H9 (cell line): Measurements from ENCODE around the gene ARPC5L. TPM values are rescaled to one million over a fixed set of nuclear protein-coding genes. Genes with fewer than 3 reads are reported as not detected.

ENCODE experiments used
- DNase-seq: peaks from one replicate; pipeline ENCODE4 v3.0.0-alpha.2; 2017
- H2AFZ ChIP-seq: one replicate; pipeline ENCODE4 v1.6.1; 2013; ENCODE audit warnings: mild to moderate bottlenecking, low read length, control low read depth, moderate library complexity
- H2AK5ac ChIP-seq: 2 replicates; pipeline ENCODE4 v1.6.1; 2013; ENCODE audit warnings: low read length, control low read depth, mixed read lengths; ENCODE audit not compliant: insufficient read length
- H2BK120ac ChIP-seq: one replicate; pipeline ENCODE4 v1.6.1; 2013; ENCODE audit warnings: low read depth, mild to moderate bottlenecking, low read length, control low read depth, inconsistent platforms; ENCODE audit not compliant: poor library complexity, severe bottlenecking
- H2BK12ac ChIP-seq: 2 replicates; pipeline ENCODE4 v1.6.1; 2013; ENCODE audit warnings: low read length, control low read depth, mixed read lengths, low read depth; ENCODE audit not compliant: insufficient read length
- H2BK15ac ChIP-seq: 2 replicates; pipeline ENCODE4 v1.6.1; 2013; ENCODE audit warnings: low read depth, low read length, control low read depth
- H2BK20ac ChIP-seq: one replicate; pipeline ENCODE4 v1.6.1; 2013; ENCODE audit warnings: low read depth, mild to moderate bottlenecking, low read length, control low read depth, inconsistent platforms; ENCODE audit not compliant: poor library complexity, severe bottlenecking
- H2BK5ac ChIP-seq: 2 replicates; pipeline ENCODE4 v1.6.1; 2013; ENCODE audit warnings: low read length, control low read depth, mixed read lengths; ENCODE audit not compliant: insufficient read length
- H3K14ac ChIP-seq: 2 replicates; pipeline ENCODE4 v1.6.1; 2013; ENCODE audit warnings: low read length, control low read depth; ENCODE audit not compliant: insufficient read depth
- H3K18ac ChIP-seq: 2 replicates; pipeline ENCODE4 v1.6.1; 2013; ENCODE audit warnings: low read depth, mild to moderate bottlenecking, mixed read lengths, low read length, control low read depth; ENCODE audit not compliant: insufficient read length
- H3K23ac ChIP-seq: 2 replicates; pipeline ENCODE4 v1.6.1; 2013; ENCODE audit warnings: low read length, control low read depth, mixed read lengths, low read depth; ENCODE audit not compliant: insufficient read length
- H3K23me2 ChIP-seq: 2 replicates; pipeline ENCODE4 v1.6.1; 2013; ENCODE audit warnings: low read depth, mild to moderate bottlenecking, mixed read lengths, low read length, control low read depth; ENCODE audit not compliant: insufficient read length, poor library complexity, severe bottlenecking
- H3K27ac ChIP-seq: 2 replicates; pipeline ENCODE4 v1.5.1; 2013; ENCODE audit warnings: low read length, control low read depth, mixed read lengths, low read depth; ENCODE audit not compliant: insufficient read length
- H3K27me3 ChIP-seq: 2 replicates; pipeline ENCODE4 v1.6.1; 2013; ENCODE audit warnings: low read length, control low read depth, inconsistent platforms; ENCODE audit not compliant: insufficient read depth
- H3K4ac ChIP-seq: 2 replicates; pipeline ENCODE4 v1.6.1; 2013; ENCODE audit warnings: low read depth, mild to moderate bottlenecking, control low read depth, inconsistent platforms, low read length, moderate library complexity
- H3K4me1 ChIP-seq: 2 replicates; pipeline ENCODE4 v1.6.1; 2013; ENCODE audit warnings: low read length, control low read depth, inconsistent platforms; ENCODE audit not compliant: insufficient read depth
- H3K4me2 ChIP-seq: 2 replicates; pipeline ENCODE4 v1.6.1; 2013; ENCODE audit warnings: low read length, control low read depth, mixed read lengths; ENCODE audit not compliant: insufficient read length, insufficient read depth
- H3K56ac ChIP-seq: 2 replicates; pipeline ENCODE4 v1.6.1; 2013; ENCODE audit warnings: low read depth, mild to moderate bottlenecking, mixed read lengths, low read length, control low read depth; ENCODE audit not compliant: insufficient read length
- H3K79me1 ChIP-seq: 2 replicates; pipeline ENCODE4 v1.6.1; 2013; ENCODE audit warnings: low read depth, mild to moderate bottlenecking, moderate library complexity, low read length, control low read depth, inconsistent platforms; ENCODE audit not compliant: insufficient read depth, poor library complexity, severe bottlenecking
- H3K79me2 ChIP-seq: 2 replicates; pipeline ENCODE4 v1.6.1; 2013; ENCODE audit warnings: low read length, control low read depth, inconsistent platforms; ENCODE audit not compliant: insufficient read depth
- H3K9ac ChIP-seq: 2 replicates; pipeline ENCODE4 v1.6.1; 2013; ENCODE audit warnings: low read length, control low read depth, mixed read lengths; ENCODE audit not compliant: insufficient read length; ENCODE audit errors: extremely low read depth
- H3K9me3 ChIP-seq: one replicate; pipeline ENCODE4 v1.6.1; 2013; ENCODE audit warnings: low read depth, low read length, inconsistent platforms; ENCODE audit not compliant: control insufficient read depth
- H3T11ph ChIP-seq: one replicate; pipeline ENCODE4 v1.6.1; 2013; ENCODE audit warnings: mild to moderate bottlenecking, low read length, control low read depth, inconsistent platforms
- H4K20me1 ChIP-seq: one replicate; pipeline ENCODE4 v1.6.1; 2013; ENCODE audit not compliant: control insufficient read depth, insufficient read length, insufficient read depth
- H4K5ac ChIP-seq: 2 replicates; pipeline ENCODE4 v1.6.1; 2013; ENCODE audit warnings: low read depth, mild to moderate bottlenecking, mixed read lengths, low read length, control low read depth; ENCODE audit not compliant: insufficient read length
- H4K8ac ChIP-seq: replicated peaks from 2 replicates; pipeline ENCODE4 v1.6.1; 2013; ENCODE audit warnings: low read length, control low read depth, mixed read lengths, low read depth; ENCODE audit not compliant: insufficient read length
- H4K91ac ChIP-seq: 2 replicates; pipeline ENCODE4 v1.6.1; 2013; ENCODE audit warnings: low read depth, mild to moderate bottlenecking, moderate library complexity, mixed read lengths, low read length, control low read depth; ENCODE audit not compliant: insufficient read length
- H3K27ac Mint-ChIP-seq, 3 experiments: 2 replicates in 2 of 3; 3 replicates in 1 of 3; pipeline ENCODE4 v1.8.0; 2020 to 2021; ENCODE audit warnings: mixed read lengths in 3 of 3, mild to moderate bottlenecking in 1 of 3, moderate library complexity in 1 of 3
- H3K27me3 Mint-ChIP-seq: 2 replicates; pipeline ENCODE4 v1.8.0; 2021; ENCODE audit warnings: low read depth, mild to moderate bottlenecking, moderate library complexity, mixed read lengths
- H3K36me3 Mint-ChIP-seq, 3 experiments: 2 replicates in 2 of 3; 3 replicates in 1 of 3; pipeline ENCODE4 v1.8.0; 2020 to 2021; ENCODE audit warnings: low read depth in 3 of 3, mixed read lengths in 3 of 3; ENCODE audit not compliant: insufficient read depth in 1 of 3
- H3K4me1 Mint-ChIP-seq, 2 experiments: 2 replicates each; pipeline ENCODE4 v1.8.0; 2020; ENCODE audit warnings: mixed read lengths in 2 of 2
- H3K4me3 Mint-ChIP-seq, 2 experiments: 2 replicates in 1 of 2; 3 replicates in 1 of 2; pipeline ENCODE4 v1.8.0; 2020 to 2021; ENCODE audit warnings: mild to moderate bottlenecking in 2 of 2, mixed read lengths in 2 of 2, moderate library complexity in 1 of 2
- H3K9me3 Mint-ChIP-seq, 2 experiments: 2 replicates in 1 of 2; 3 replicates in 1 of 2; pipeline ENCODE4 v1.8.0; 2020; ENCODE audit warnings: mild to moderate bottlenecking in 2 of 2, mixed read lengths in 2 of 2, moderate library complexity in 1 of 2
- WGBS: extraction: QIAGEN DNeasy Blood & Tissue Kit; methylation state at CpG from one replicate; pipeline ENCODE4 v1.1.7; 2013; ENCODE audit warnings: missing lambda C conversion rate, low lambda C conversion rate, mixed read lengths; ENCODE audit not compliant: insufficient read length; ENCODE audit errors: extremely low coverage; 5-methylcytosine and 5-hydroxymethylcytosine counted together
- total RNA-seq: library from RNA; stranded (reverse); gene quantifications from 2 replicates; pipeline ENCODE4 v1.2.1, GENCODE V29; 2021
- TF ChIP-seq, protein P1 (sequence below): fragments of 200-600 bp; sonication (generic); conservative IDR thresholded peaks from 3 replicates; pipeline ENCODE4 v1.8.0; 2021; ENCODE audit warnings: antibody characterized with exemption, mild to moderate bottlenecking

ARPC5L gene
- total RNA-seq, 1 experiment from 2014 or later: 67.7 TPM

DNA sequence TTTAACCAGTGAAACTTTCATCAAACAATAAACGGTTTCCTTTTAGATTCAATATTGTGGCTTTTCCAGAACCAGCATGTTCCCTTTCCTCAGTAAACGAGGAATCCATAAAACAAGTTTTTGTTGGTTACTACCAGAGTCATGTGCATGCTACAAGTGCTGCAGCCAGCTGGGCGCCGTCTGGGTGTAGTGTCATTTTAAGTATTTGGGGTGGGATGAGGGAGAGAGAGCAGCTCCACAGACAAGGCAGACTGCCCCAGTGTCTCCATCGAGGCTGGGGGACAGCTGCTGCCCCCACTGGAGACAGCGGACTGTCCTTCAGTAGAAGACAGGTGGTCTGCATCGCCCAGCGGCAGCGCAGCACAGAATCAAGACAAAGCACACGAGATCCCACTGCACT lies 17.3 kb downstream of the ARPC5L start:
- Histone ChIP-seq H3K18ac (no peak overlapping the region), H3K23me2 (no peaks in the 10 kb centered on the region), H2BK120ac (no peak overlapping the region), H2BK15ac (no peak overlapping the region), H2AFZ (no peak overlapping the region), H4K5ac (no peak overlapping the region), H4K8ac (no peak overlapping the region), H3K79me2 (no peaks in the 10 kb centered on the region; the same call in 1 of the 2 replicates), H3K79me1 (no peaks in the 10 kb centered on the region), H3K56ac (no peak overlapping the region), H3K9me3 (no peaks in the 10 kb centered on the region), H3K9ac (no peak overlapping the region), H2BK20ac (no peak overlapping the region), H3K27me3 (no peaks in the 10 kb centered on the region), H2AK5ac (no peak overlapping the region), H3K4ac (no peak overlapping the region), H3K27ac (no peak overlapping the region), H3K14ac (no peak overlapping the region; the same call in 1 of the 2 replicates), H4K20me1 (no peaks in the 10 kb centered on the region), H3T11ph (no peak overlapping the region), H3K4me2 (no peak overlapping the region), H3K23ac (no peak overlapping the region), H4K91ac (no peak overlapping the region), H3K4me1 (peaks cover 14% of the 10 kb centered on the region), H2BK5ac (no peak overlapping the region), H2BK12ac (no peak overlapping the region)
- TF ChIP-seq, protein P1, sequence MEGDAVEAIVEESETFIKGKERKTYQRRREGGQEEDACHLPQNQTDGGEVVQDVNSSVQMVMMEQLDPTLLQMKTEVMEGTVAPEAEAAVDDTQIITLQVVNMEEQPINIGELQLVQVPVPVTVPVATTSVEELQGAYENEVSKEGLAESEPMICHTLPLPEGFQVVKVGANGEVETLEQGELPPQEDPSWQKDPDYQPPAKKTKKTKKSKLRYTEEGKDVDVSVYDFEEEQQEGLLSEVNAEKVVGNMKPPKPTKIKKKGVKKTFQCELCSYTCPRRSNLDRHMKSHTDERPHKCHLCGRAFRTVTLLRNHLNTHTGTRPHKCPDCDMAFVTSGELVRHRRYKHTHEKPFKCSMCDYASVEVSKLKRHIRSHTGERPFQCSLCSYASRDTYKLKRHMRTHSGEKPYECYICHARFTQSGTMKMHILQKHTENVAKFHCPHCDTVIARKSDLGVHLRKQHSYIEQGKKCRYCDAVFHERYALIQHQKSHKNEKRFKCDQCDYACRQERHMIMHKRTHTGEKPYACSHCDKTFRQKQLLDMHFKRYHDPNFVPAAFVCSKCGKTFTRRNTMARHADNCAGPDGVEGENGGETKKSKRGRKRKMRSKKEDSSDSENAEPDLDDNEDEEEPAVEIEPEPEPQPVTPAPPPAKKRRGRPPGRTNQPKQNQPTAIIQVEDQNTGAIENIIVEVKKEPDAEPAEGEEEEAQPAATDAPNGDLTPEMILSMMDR: no peak
- H3K27me3 Mint-ChIP-seq: no peaks in the 10 kb centered on the region
- WGBS: no CpG with 5 or more reads among the region's 10 CpGs
- H3K4me1 Mint-ChIP-seq: peaks cover 42 to 45% of the 10 kb centered on the region in 2 experiments
- H3K9me3 Mint-ChIP-seq: no peaks in the 10 kb centered on the region
- peaks cover 20 to 52% (median 49%) of the 10 kb centered on the region in 3 experiments for H3K36me3 Mint-ChIP-seq
- DNase-seq: no peak
- no peak overlapping the region for H3K4me3 Mint-ChIP-seq
- peak overlapping the region in 2 of 3 experiments; percentile 4 to 9; a peak in 2 of 7 replicates for H3K27ac Mint-ChIP-seq
